ENCODE data around the gene SSR4. TPM values are rescaled to one million over a fixed set of nuclear protein-coding genes. Genes with fewer than 3 reads are reported as not detected.

SSR4 gene
- total RNA-seq, 1 experiment from 2014 or later: 298 TPM

GRCh38 chrX:153801669-153802068 lies 7.2 kb downstream of the SSR4 start:
- no peak overlapping the region for H3K4me3 ChIP-seq (ENCODE audit: low read length)
- DNase-seq (no peak), ATAC-seq (peak; percentile 37; the same call in 1 of the 2 replicates)
- no peaks in the 10 kb centered on the region for H3F3A ChIP-seq (ENCODE audit: low read length, unreplicated experiment)
- H3K79me2 ChIP-seq (ENCODE audit: low read length): peaks cover 1% of the 10 kb centered on the region; the same call in 1 of the 2 replicates
- TF ChIP-seq EZH2phosphoT487 (IDR thresholded peaks at IDR 0.05; ENCODE audit: borderline replicate concordance, low read length) (no peak), CTCF (conservative IDR thresholded peaks at IDR 0.05; ENCODE audit: low read depth, low read length) (no peak), EZH2 (IDR thresholded peaks at IDR 0.05; ENCODE audit: low read length, unreplicated experiment) (no peak)
- H3K9me2 ChIP-seq (replicated peaks; ENCODE audit: low read length): no peaks in the 10 kb centered on the region
- no peaks in the 10 kb centered on the region for H3K27me3 ChIP-seq (ENCODE audit: low read length)
- peaks cover 8% of the 10 kb centered on the region; the same call in 1 of the 2 replicates for H3K36me3 ChIP-seq (ENCODE audit: low read depth, low read length)
- H3K4me2 ChIP-seq (ENCODE audit: low read length): no peak overlapping the region
- H3K9ac ChIP-seq (ENCODE audit: low read length): no peak overlapping the region
- POLR2A ChIA-PET (ENCODE audit: unreplicated experiment): no interaction called here
- H3K27ac ChIP-seq (ENCODE audit: low read length): no peak overlapping the region
- no TSS peak for BruUV-seq (replicated peaks)
- no peaks in the 10 kb centered on the region for H3K4me1 ChIP-seq (ENCODE audit: insufficient read depth, low read length)
- H3K9me3 ChIP-seq (ENCODE audit: low read length): no peaks in the 10 kb centered on the region
- no peak overlapping the region for H2AFZ ChIP-seq (ENCODE audit: low read length)
- CTCF ChIA-PET: no interaction called here
- intact Hi-C loops (cut with micrococcal nuclease): no loop called here
- no peaks in the 10 kb centered on the region for H4K20me1 ChIP-seq (ENCODE audit: low read length)

GRCh38 chrX:153802513-153803045 lies 8.1 kb downstream of the SSR4 start:
- TF ChIP-seq EZH2 (IDR thresholded peaks at IDR 0.05; ENCODE audit: low read length, unreplicated experiment) (no peak), EZH2phosphoT487 (IDR thresholded peaks at IDR 0.05; ENCODE audit: borderline replicate concordance, low read length) (no peak)
- Histone ChIP-seq H3K27ac (ENCODE audit: low read length) (no peak overlapping the region), H3K9me2 (replicated peaks; ENCODE audit: low read length) (no peaks in the 10 kb centered on the region), H2AFZ (ENCODE audit: low read length) (no peak overlapping the region), H3F3A (ENCODE audit: low read length, unreplicated experiment) (no peaks in the 10 kb centered on the region), H3K9ac (ENCODE audit: low read length) (no peak overlapping the region), H4K20me1 (ENCODE audit: low read length) (no peaks in the 10 kb centered on the region), H3K4me1 (ENCODE audit: insufficient read depth, low read length) (no peaks in the 10 kb centered on the region), H3K36me3 (ENCODE audit: low read depth, low read length) (0 out of 2 replicates have a peak, but pooled peaks cover under 1% of the 10 kb centered on the region), H3K4me3 (ENCODE audit: low read length) (no peak overlapping the region), H3K9me3 (ENCODE audit: low read length) (no peaks in the 10 kb centered on the region), H3K79me2 (ENCODE audit: low read length) (no peaks in the 10 kb centered on the region), H3K27me3 (ENCODE audit: low read length) (no peaks in the 10 kb centered on the region), H3K4me2 (ENCODE audit: low read length) (no peak overlapping the region)
- ATAC-seq (no peak), DNase-seq (no peak)
- ChIA-PET POLR2A (ENCODE audit: unreplicated experiment) (no interaction called here), CTCF (no interaction called here)
- BruUV-seq (replicated peaks): no TSS peak
- intact Hi-C loops (cut with micrococcal nuclease): no loop called here

GRCh38 chrX:153803211-153804099 lies 9.0 kb downstream of the SSR4 start:
- TF ChIP-seq CTCF (conservative IDR thresholded peaks at IDR 0.05; ENCODE audit: low read depth, low read length): no peak
- no peak for TF ChIP-seq EZH2phosphoT487 (IDR thresholded peaks at IDR 0.05; ENCODE audit: borderline replicate concordance, low read length)
- no peak for TF ChIP-seq EZH2 (IDR thresholded peaks at IDR 0.05; ENCODE audit: low read length, unreplicated experiment)
- Histone ChIP-seq H3K9ac (ENCODE audit: low read length) (no peak overlapping the region), H3K9me3 (ENCODE audit: low read length) (no peaks in the 10 kb centered on the region), H3K79me2 (ENCODE audit: low read length) (no peaks in the 10 kb centered on the region), H2AFZ (ENCODE audit: low read length) (no peak overlapping the region), H3K27ac (ENCODE audit: low read length) (no peak overlapping the region), H3K4me1 (ENCODE audit: insufficient read depth, low read length) (no peaks in the 10 kb centered on the region), H4K20me1 (ENCODE audit: low read length) (no peaks in the 10 kb centered on the region), H3K27me3 (ENCODE audit: low read length) (no peaks in the 10 kb centered on the region), H3K9me2 (replicated peaks; ENCODE audit: low read length) (no peaks in the 10 kb centered on the region), H3K36me3 (ENCODE audit: low read depth, low read length) (no peaks in the 10 kb centered on the region), H3K4me3 (ENCODE audit: low read length) (no peak overlapping the region), H3K4me2 (ENCODE audit: low read length) (no peak overlapping the region), H3F3A (ENCODE audit: low read length, unreplicated experiment) (no peaks in the 10 kb centered on the region)
- DNase-seq (no peak), ATAC-seq (no peak)
- ChIA-PET POLR2A (ENCODE audit: unreplicated experiment) (no interaction called here), CTCF (no interaction called here)
- no TSS peak for BruUV-seq (replicated peaks)
- intact Hi-C loops (cut with micrococcal nuclease): no loop called here
